DMS53 (cell line): ENCODE results near the gene NR4A1.

Experiments used
- DNase-seq: peaks from one replicate; lab custom pipeline; 2025; lab: John Stamatoyannopoulos, UW

The NR4A1 gene

DNA sequence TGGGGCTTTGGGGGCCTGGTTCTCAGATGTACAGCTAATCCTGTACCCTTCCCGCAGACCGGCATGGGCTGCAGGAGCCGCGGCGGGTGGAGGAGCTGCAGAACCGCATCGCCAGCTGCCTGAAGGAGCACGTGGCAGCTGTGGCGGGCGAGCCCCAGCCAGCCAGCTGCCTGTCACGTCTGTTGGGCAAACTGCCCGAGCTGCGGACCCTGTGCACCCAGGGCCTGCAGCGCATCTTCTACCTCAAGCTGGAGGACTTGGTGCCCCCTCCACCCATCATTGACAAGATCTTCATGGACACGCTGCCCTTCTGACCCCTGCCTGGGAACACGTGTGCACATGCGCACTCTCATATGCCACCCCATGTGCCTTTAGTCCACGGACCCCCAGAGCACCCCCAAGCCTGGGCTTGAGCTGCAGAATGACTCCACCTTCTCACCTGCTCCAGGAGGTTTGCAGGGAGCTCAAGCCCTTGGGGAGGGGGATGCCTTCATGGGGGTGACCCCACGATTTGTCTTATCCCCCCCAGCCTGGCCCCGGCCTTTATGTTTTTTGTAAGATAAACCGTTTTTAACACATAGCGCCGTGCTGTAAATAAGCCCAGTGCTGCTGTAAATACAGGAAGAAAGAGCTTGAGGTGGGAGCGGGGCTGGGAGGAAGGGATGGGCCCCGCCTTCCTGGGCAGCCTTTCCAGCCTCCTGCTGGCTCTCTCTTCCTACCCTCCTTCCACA, 7.6 kb downstream of the NR4A1 start:
- no peak for DNase-seq

DNA sequence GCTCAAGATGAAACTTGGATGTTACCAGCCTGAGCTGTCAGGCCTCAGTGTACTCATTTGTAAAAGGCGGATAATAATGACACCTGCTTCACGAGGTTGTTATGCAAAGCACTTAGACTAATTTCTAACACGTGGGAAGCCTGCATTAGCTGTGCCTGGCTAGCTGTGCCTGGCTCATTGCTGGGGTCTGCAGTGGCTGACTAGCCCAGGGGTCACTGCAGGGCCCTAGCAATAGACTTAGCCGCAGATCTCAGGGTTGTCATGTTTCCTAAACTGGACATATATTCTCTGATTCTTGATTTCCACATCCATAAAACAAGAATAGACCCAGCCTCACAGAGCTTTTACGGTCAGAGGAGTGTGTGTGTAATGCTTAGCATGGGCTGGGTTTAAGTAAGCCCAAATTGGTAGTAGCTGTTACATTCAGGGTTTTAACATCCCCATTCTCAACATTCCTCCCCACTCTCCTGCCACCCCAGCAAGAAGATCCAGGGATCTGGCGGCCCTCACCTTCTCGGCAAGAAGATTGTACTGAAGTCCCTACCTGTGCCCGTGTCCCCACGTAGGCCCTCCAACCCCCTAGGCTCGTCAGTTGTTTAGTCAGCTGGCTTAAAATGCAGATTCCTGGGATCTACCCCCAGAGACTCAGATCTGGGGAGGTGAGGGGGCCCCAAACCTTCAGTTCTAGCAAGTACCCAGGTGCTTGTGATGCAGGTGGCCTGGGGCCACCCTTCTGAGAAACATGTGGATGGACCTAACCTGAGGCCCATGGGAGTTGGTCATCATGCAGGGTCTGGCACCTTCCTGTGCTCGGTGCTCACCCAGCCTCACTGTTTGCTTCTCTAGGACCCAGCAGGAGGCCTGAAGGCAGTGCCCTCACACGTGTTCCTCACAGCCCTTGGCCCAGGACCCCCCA, 8.6 kb downstream of the NR4A1 start:
- no peak for DNase-seq

DNA sequence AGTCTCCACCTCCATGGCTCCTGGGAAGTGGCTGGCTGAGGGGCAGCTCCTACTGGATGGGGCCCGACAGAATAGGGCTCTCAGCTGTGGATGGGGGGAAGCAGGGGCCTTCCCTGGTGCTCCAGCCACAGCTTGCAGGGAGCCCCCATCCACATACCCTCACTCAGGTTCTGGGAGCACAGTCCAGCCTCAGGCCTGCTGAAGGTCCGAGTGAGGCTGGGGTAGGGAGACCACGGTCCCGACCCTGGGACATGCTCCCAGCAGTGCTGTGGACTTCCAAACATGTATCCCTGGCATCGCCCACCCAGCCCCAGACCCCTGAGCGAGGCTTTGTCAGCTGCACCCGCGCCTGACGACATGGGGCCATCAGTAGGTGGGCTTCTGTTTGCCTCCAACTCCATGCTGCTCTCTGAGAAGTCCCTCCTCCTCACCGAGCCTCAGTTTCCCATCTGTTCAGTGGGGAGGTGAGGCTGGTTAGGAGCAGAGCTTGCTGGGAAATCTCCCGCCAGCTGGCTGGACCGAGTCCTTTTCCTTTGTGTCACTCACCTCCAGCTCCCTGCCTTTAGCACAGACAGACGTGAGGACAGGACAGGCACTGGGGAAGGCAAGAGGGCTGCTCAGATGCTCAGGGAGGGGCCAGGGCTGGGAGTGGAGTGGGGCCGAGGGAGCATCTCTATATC, 9.4 kb downstream of the NR4A1 start:
- no peak for DNase-seq

DNA sequence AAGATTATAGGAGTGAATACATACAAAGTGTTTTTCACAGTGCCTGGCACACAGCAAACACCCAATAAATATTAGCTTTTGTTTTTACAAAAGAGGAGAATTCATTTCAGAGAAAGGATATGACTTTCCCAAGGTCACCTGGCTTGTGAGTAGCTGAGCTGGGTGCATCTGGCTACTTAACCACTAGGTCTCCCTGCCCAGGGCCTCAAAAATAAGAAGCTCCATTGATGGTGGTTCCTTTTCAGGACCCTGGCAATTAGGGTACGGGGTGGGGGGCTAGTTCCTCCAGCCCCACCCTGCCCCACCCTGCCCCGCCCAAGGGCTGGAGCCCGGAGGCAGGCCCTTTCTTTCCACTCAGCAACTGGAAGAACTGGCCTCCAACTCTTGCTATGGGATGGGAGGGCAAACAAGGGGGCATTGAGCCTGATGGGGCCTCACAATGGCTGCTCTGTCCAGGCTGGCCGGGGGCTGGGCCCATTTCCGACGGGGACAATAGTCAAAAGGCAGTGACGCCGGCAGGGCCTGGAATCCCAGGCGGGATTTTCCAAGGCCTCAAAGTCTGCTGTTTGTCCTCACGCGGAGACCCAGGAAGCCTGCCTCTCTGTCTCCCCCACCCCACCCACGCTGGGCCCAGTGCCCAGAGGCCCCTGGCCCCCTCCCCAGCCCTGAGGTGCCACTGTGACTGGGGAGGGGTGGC, 10.4 kb downstream of the NR4A1 start:
- DNase-seq: no peak

DNA sequence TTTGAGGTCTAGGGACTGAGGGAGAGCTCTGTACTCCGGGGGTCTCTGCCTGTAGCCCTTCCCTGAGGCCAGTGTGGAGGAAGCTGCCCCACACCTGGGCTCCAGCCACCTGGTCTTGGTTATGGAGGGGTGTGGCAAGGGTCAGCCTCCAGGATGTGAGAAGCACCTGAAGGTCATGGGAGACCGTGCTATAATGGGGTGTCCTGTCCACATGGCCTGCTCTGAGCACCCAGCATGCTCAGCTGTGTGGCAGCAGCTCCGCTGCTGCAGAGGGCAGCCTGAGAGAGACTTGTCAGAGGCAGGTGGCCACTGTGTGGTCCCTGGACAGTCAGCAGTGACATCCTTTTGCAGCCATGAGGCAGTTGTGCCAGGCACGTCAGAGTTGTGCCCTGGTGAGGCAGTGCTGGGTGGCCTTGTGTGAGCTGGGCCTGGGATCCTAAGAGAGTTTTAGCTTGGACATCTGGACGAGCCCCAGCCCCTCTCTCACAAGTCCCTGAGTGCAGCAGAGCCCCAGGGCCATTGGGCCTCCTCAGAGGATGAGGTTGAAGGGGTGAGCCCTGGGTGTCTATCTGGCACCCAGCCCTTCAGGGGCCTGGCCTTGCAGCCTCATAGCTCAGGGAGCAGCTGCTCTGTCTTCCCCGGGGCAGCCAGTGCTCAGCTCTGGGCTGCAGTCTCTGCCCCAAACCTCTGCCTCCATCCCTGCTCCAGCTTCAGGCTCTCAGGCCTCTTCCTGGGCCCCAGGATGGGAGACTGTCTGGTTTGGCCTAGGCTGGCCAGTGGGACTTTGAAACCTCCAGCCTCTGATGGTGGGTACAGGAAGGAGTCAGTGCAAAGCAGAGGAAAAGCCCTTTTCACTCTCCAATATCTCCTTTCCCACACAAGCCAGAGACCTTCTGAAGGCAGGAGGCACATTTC, 11.2 kb downstream of the NR4A1 start:
- DNase-seq: no peak

DNA sequence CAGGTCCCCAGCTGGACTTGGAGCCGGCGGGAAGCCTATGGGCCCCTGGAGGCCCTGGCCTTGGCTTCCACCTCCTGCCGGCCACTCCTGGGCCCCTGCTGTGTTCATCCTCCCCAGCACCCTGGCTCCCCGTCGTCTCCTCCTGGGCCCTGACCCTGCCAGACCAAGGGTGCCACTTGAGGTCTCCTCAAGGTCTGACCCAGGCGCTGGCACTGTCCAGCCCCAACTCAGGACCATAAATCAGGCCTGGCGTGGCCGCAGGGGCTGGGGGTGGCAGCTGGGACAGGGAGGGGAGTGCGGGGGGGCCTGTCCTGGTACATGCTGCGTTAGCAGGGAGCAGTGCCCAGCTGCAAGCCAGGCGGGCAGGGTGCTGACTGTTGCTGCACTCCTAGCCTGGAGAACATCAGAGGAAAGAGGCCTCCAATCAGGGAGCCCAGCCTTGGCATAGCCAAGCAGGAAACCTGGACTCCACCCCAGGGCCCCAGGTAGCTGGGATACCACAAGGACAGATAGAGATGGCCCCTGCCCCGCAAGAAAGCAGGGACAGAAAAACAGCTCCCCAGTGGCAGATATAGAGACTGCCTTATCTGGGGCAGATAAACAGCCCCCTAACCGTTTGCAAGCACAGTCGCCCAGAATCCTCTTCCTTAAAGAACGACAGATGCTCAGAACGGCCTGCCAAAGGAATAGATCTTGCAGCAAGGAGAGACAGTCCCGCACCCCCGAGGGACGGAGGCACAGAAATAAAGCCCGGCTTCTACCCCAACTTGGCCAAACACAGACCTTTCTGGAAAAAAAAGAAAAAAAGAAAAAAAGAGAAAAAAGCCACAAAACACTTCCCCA, 12.1 kb downstream of the NR4A1 start:
- DNase-seq: no peak

DNA sequence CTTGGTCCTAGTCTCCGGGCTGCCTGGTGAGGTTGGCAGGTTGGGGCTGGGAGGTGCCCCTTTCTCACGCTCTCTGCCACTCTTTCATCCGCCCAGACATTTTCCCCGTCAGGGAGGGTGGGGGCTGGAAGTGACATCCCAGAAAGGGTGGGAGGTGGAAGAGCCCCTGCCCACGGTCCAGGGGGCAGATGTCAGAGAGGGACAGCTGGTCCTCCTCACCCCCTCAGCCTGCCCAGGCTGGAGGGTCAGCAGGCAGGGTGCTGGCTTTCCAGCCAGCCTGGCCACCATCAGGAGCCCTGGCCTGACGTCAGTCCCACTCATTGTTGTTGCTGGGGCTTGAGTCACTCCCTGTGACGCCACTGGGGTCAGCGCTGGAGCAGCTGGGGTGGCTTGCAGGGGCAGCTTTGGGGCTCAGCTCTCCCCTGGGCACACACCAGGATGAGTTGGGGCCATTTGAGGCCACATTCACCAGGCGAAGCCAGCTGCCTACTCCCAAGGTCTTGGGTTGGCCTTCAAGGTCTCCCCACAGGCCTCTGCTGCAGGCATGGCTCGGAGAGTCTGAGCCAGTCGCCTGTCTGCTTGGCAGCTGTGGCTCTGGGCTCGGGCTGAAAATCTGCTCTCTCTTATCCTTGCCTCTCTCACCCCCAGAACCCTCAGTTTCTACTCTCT, 12.9 kb downstream of the NR4A1 start:
- no peak for DNase-seq

DNA sequence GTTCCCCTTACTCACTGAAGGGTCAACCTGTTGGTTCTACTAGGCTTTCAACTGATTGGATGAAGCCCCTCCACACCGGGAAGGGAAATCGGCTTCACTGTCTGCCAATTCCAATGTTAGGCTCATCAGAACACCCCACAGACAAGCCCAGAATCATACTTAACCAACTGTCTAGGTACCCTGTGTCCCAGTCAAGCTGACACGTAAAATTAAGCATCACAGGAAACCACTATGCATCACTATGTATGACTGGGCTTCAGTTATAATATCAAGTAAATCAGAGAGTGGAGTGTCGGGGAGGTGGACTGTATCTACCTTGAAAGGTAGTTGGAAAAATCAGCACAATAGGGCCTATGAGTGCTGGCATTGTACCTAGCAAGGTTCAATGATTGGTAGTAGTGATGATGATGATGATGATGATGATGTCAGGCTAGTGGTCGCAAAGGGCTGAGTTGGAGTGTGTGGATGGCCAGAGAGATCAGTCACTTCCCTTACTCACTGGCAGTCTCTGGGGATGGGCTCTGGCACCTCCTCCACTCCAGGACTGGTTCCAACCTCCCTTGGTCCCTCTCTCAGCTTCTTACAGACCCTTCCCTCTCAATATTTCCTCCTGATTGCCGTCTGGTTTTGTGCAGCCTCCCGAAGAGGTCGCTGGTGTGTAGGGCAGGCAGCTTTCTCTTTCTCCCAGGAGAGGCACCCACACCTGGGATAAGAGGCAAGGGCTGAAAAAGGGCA, 15.3 kb downstream of the NR4A1 start:
- DNase-seq: no peak

DNA sequence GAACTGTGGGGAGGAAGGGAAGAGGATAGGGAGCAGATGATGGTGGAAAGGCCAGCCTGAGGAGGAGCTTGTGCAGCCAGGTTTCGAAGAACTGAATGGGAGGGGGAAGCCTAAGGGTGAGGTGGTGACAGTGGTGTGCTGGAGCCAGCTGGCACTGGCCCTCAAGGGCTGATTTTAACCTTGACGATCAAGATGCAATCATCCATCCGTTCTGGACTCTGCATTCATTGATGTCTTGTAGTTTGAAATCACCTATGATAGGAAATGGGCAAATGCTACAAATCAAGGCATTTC, 15.8 kb downstream of the NR4A1 start:
- no peak for DNase-seq

DNA sequence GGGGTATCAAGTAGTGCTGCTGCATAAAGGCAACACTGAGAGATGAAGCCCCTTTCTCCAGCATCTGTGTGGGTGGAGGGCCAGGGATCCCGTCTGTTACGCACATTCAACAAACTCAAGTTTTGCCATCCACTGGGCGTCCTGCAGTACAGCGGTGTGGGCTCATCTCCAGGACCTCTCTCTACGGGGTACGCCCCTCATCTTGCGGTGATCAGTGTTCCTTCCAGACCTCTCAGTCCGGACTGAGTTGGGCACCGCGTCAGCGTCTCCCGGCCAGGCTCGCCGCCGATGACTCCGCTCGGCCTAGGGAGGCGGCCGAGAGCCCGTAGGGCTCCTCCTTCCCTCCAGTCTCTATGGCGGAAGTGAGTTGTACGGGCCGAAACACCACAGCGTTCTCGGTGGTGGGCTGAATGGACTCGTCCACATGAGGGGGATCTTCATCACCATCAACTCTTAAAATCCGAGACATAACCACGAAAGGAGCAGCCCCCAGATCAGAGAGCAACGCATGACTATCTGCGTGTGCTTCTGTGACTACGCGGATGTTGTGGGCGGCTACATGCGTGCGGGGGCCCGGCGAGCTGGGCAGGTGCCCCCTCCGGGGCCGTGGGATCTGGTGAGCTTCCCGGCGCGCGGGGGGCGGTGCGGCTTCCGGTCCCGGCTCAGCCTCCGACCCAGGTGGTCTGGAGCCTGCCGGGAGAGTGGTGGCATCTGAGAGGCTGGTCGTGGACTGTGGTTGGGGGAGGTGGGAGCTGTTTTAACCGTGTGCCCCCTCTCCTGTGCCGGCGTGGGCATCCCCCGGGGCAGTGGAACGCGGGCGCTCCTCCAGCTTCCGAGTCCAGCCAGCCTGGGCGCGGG, 18.3 kb downstream of the NR4A1 start, which contains the start of gene ATG101:
ATG101 (plus strand) TSS at position 652 of the 858 bp plus-strand sequence. CDS start 3,673 bp downstream, outside the sequence.
- DNase-seq: peak; percentile 98

DNA sequence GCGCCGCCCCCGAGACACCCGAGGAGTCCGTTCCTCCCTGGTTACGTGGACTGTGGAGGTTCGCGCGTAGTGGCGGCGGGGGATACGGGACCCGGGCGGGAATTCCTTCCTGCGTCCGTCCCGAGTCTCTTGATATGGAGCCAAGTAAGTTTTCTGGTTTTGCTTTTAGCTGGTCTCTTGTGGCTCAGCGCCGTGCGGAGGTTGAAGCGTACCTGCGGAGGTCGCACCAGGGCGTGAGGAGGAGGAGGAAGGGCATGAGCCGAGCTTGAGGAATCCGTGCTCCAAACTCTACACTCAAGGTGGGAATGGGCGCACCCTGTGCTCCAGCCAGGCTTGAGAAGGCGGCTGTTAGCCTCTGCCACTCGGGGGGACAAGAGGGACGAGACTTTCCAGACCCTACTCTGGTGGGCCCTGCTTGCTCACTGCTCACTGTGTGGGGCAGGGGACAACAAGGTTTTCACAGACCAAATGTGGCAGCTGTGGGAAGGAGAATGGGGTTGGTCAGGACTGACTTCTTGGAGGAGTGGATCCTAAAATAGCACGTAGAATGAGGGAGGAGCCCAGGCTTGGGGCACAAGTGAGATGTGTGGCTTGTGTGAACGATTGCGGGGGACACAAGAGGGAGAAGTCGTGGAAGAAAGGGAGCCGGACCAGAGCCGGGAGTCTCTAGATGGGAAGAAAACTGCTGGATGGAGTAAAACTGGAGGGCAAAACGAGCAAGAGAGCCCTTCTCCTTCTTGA, 19.1 kb downstream of the NR4A1 start:
- peak; percentile 86 for DNase-seq

DNA sequence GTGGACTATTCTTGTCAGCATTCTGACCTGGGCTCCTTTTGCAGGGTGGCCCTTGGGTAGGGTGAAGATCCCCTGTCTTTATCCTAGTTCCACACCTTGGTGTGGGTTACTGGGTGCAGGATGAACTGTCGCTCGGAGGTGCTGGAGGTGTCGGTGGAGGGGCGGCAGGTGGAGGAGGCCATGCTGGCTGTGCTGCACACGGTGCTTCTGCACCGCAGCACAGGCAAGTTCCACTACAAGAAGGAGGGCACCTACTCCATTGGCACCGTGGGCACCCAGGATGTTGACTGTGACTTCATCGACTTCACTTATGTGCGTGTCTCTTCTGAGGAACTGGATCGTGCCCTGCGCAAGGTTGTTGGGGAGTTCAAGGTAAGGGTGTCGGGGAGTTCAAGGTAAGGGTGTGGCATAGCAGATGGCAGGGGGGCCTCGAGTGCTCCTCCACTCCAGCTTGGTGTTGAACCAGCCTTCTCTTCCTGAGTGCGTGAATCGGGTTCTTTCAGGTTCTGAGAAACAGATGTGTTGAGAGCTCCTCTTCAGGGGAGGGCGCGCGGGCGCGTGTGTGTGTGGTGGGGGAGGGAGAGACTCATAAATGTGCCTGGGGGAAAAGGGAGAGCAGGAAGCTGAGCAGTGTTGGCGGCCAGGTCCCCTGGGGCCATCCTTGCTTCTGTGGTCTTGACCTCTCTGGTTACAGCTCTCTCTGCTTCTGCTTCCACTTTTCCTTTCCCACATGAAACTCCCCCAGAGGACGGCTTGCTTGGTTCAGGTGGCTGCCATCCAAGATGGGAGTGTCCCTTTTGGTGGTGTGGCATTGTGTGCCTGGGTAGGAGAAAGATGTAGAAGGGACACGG, 22.5 kb downstream of the NR4A1 start:
- no peak for DNase-seq

DNA sequence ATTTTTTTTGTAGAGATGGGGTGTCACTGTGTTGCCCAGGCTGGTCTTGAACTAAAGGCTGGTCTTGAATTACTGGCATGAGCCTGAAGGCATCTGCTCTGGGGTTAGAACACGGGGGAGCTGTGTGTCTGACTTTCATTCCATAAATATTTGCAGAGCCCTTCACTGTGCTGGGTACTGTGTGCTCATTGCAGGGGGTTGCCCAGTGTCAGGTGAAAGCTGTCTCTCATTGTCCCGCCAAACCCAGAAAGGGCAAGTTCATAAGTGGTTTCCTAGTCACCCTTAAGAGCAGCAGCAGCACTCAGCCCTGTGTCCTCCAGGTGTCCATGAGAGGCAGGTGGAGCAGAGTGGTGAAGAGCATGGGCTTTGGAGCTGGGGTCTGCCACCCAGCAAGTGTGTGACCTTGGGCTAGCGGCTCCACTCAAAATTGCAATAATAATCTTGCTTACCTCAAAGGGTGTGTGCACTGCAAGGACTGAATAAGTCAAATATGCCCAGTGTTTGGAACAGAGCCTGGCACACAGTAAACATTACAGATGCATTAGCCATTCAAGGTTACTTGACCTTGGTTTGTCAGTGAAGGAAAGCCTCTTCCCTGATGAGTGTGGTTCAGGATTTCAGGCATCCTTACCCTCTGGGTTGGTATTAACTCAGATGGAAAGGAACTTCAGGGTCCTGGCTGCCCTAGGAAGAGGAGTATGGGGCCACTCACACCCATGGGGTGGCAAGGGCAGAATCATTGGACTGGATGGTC, 23.9 kb downstream of the NR4A1 start:
- peak; percentile 67 for DNase-seq

DNA sequence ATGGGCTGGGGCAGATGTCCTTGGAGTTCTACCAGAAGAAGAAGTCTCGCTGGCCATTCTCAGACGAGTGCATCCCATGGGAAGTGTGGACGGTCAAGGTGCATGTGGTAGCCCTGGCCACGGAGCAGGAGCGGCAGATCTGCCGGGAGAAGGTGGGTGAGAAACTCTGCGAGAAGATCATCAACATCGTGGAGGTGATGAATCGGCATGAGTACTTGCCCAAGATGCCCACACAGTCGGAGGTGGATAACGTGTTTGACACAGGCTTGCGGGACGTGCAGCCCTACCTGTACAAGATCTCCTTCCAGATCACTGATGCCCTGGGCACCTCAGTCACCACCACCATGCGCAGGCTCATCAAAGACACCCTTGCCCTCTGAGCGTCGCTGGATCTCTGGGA, 25.6 kb downstream of the NR4A1 start:
- no peak for DNase-seq

DNA sequence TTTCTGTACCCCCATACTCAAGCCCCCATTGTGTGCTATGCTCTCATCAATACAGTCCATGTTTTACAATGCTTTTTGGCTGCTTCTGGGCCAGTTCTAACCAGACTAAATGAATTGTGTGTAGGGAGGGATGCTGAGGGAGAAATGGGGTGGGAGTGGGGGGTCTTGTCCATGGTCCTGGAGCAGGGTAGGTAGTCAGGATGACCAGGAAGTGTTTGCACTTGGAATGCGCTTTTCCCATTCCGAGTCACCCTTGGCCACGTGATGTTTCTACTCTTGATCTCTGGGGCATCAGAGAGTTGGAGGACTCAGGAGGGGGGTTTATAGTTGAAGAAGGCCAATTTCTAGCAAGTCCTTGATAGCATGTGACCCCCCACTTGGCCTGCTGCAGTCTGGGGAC, 27.0 kb downstream of the NR4A1 start:
- no peak for DNase-seq
